Activated T-helper 17 cell treated with anti-CD3 and anti-CD28 coated beads, Interleukin-2, amount 50 U/mL, for 72 hours (primary cell): ENCODE data around the gene KRT6B. TPM values are rescaled to one million over a fixed set of nuclear protein-coding genes. Genes with fewer than 3 reads are reported as not detected.
"Not testable (repeated sequence)": the region's sequence is repeated elsewhere in the genome, so short reads cannot be mapped to it uniquely, and the experiment has no call there.

Experiments
- ATAC-seq: fragments of 150-1000 bp; cut with Tn5 transposase; replicated peaks from 2 replicates; pipeline ENCODE4 v1.10.0; 2021; ENCODE audit warnings: mild to moderate bottlenecking, moderate library complexity
- H3K27ac Mint-ChIP-seq: one replicate; pipeline ENCODE4 v1.8.0; 2022; ENCODE audit warnings: mixed read lengths
- H3K27me3 Mint-ChIP-seq: one replicate; pipeline ENCODE4 v1.8.0; 2022; ENCODE audit warnings: mixed read lengths
- H3K36me3 Mint-ChIP-seq: one replicate; pipeline ENCODE4 v1.8.0; 2022; ENCODE audit warnings: low read depth, mild to moderate bottlenecking, mixed read lengths
- H3K4me1 Mint-ChIP-seq: one replicate; pipeline ENCODE4 v1.8.0; 2022; ENCODE audit warnings: mixed read lengths
- H3K4me3 Mint-ChIP-seq: one replicate; pipeline ENCODE4 v1.8.0; 2022; ENCODE audit warnings: mild to moderate bottlenecking, mixed read lengths
- H3K9me3 Mint-ChIP-seq: one replicate; pipeline ENCODE4 v1.8.0; 2022; ENCODE audit warnings: mixed read lengths
- total RNA-seq, 2 donors: library from RNA; stranded (reverse); gene quantifications; one replicate each; pipeline ENCODE4 v1.2.3, GENCODE V29; 2022

KRT6B gene
- total RNA-seq, 2 donors from 2014 or later = not detected

- not testable (repeated sequence) for H3K36me3 Mint-ChIP-seq, H3K4me1 Mint-ChIP-seq, H3K27ac Mint-ChIP-seq, H3K9me3 Mint-ChIP-seq, H3K4me3 Mint-ChIP-seq, ATAC-seq
- H3K27me3 Mint-ChIP-seq = peaks cover 14% of the 10 kb centered on the region
Observed at GRCh38 chr12:52447196-52447595, 4.8 kb downstream of the KRT6B start.

- no peaks in the 10 kb centered on the region for H3K9me3 Mint-ChIP-seq
- peaks cover 20% of the 10 kb centered on the region for H3K27me3 Mint-ChIP-seq
- no peak overlapping the region for H3K4me3 Mint-ChIP-seq
Observed at GRCh38 chr12:52446367-52447045, 5.4 kb downstream of the KRT6B start.

GRCh38 chr12:52445876-52446275 is 6.1 kb downstream of the KRT6B start:
- H3K27ac Mint-ChIP-seq = no peak overlapping the region
- no peaks in the 10 kb centered on the region for H3K36me3 Mint-ChIP-seq
- H3K4me1 Mint-ChIP-seq = no peaks in the 10 kb centered on the region
- H3K27me3 Mint-ChIP-seq = peaks cover 25% of the 10 kb centered on the region
- no peaks in the 10 kb centered on the region for H3K9me3 Mint-ChIP-seq
- no peak for ATAC-seq
- no peak overlapping the region for H3K4me3 Mint-ChIP-seq

More at GRCh38 chr12:52446367-52447045, 5.4 kb downstream of the KRT6B start:
- no peaks in the 10 kb centered on the region for H3K4me1 Mint-ChIP-seq
- no peak for ATAC-seq
- no peak overlapping the region for H3K27ac Mint-ChIP-seq
- H3K36me3 Mint-ChIP-seq = no peaks in the 10 kb centered on the region

- Mint-ChIP-seq H3K4me1 (no peaks in the 10 kb centered on the region), H3K27me3 (peaks cover 25% of the 10 kb centered on the region), H3K36me3 (no peaks in the 10 kb centered on the region), H3K4me3 (no peak overlapping the region), H3K27ac (no peak overlapping the region), H3K9me3 (no peaks in the 10 kb centered on the region)
- no peak for ATAC-seq
Observed at GRCh38 chr12:52444647-52445595, 7.0 kb downstream of the KRT6B start.

GRCh38 chr12:52443966-52444365 is 8.0 kb downstream of the KRT6B start:
- Mint-ChIP-seq H3K9me3 (no peaks in the 10 kb centered on the region), H3K27ac (no peak overlapping the region), H3K4me1 (no peaks in the 10 kb centered on the region), H3K4me3 (no peak overlapping the region), H3K27me3 (peaks cover 25% of the 10 kb centered on the region), H3K36me3 (no peaks in the 10 kb centered on the region)
- no peak for ATAC-seq

GRCh38 chr12:52442600-52443061 is 9.3 kb downstream of the KRT6B start:
- H3K4me1 Mint-ChIP-seq = no peaks in the 10 kb centered on the region
- no peak overlapping the region for H3K27ac Mint-ChIP-seq
- no peak overlapping the region for H3K4me3 Mint-ChIP-seq
- no peaks in the 10 kb centered on the region for H3K36me3 Mint-ChIP-seq
- H3K27me3 Mint-ChIP-seq = peaks cover 25% of the 10 kb centered on the region
- H3K9me3 Mint-ChIP-seq = no peaks in the 10 kb centered on the region
- ATAC-seq = no peak

GRCh38 chr12:52441320-52441911 is 10.5 kb downstream of the KRT6B start:
- Mint-ChIP-seq H3K36me3 (no peaks in the 10 kb centered on the region), H3K27me3 (peaks cover 25% of the 10 kb centered on the region), H3K27ac (no peak overlapping the region), H3K4me3 (no peak overlapping the region), H3K4me1 (no peaks in the 10 kb centered on the region), H3K9me3 (no peaks in the 10 kb centered on the region)
- no peak for ATAC-seq

- ATAC-seq = peak; percentile 40
- H3K27me3 Mint-ChIP-seq = peaks cover 25% of the 10 kb centered on the region
- no peak overlapping the region for H3K4me3 Mint-ChIP-seq
- no peaks in the 10 kb centered on the region for H3K4me1 Mint-ChIP-seq
- no peak overlapping the region for H3K27ac Mint-ChIP-seq
- no peaks in the 10 kb centered on the region for H3K9me3 Mint-ChIP-seq
- H3K36me3 Mint-ChIP-seq = no peaks in the 10 kb centered on the region
Observed at GRCh38 chr12:52440821-52441319, 11.1 kb downstream of the KRT6B start.

GRCh38 chr12:52439845-52440244 is 12.1 kb downstream of the KRT6B start:
- no peaks in the 10 kb centered on the region for H3K9me3 Mint-ChIP-seq
- peaks cover 3% of the 10 kb centered on the region for H3K4me1 Mint-ChIP-seq
- no peaks in the 10 kb centered on the region for H3K36me3 Mint-ChIP-seq
- no peak overlapping the region for H3K4me3 Mint-ChIP-seq
- no peak for ATAC-seq
- H3K27ac Mint-ChIP-seq = no peak overlapping the region
- peaks cover 29% of the 10 kb centered on the region for H3K27me3 Mint-ChIP-seq

GRCh38 chr12:52439420-52439819 is 12.5 kb downstream of the KRT6B start:
- no peaks in the 10 kb centered on the region for H3K36me3 Mint-ChIP-seq
- peaks cover 4% of the 10 kb centered on the region for H3K4me1 Mint-ChIP-seq
- no peak overlapping the region for H3K4me3 Mint-ChIP-seq
- no peaks in the 10 kb centered on the region for H3K9me3 Mint-ChIP-seq
- H3K27ac Mint-ChIP-seq = no peak overlapping the region
- ATAC-seq = no peak
- H3K27me3 Mint-ChIP-seq = peaks cover 32% of the 10 kb centered on the region

- no peaks in the 10 kb centered on the region for H3K9me3 Mint-ChIP-seq
- H3K27ac Mint-ChIP-seq = no peak overlapping the region
- no peak for ATAC-seq
- H3K27me3 Mint-ChIP-seq = peaks cover 32% of the 10 kb centered on the region
- H3K4me3 Mint-ChIP-seq = no peak overlapping the region
- peaks cover 4% of the 10 kb centered on the region for H3K4me1 Mint-ChIP-seq
- no peaks in the 10 kb centered on the region for H3K36me3 Mint-ChIP-seq
Observed at GRCh38 chr12:52438305-52439301, 13.3 kb downstream of the KRT6B start.

- H3K27ac Mint-ChIP-seq = no peak overlapping the region
- no peak for ATAC-seq
- H3K4me3 Mint-ChIP-seq = no peak overlapping the region
- H3K9me3 Mint-ChIP-seq = no peaks in the 10 kb centered on the region
- peaks cover 4% of the 10 kb centered on the region for H3K4me1 Mint-ChIP-seq
- H3K36me3 Mint-ChIP-seq = no peaks in the 10 kb centered on the region
- H3K27me3 Mint-ChIP-seq = peaks cover 30% of the 10 kb centered on the region
Observed at GRCh38 chr12:52437508-52437907, 14.4 kb downstream of the KRT6B start.

- Mint-ChIP-seq H3K4me3 (no peak overlapping the region), H3K27me3 (peaks cover 28% of the 10 kb centered on the region), H3K36me3 (no peaks in the 10 kb centered on the region), H3K9me3 (no peaks in the 10 kb centered on the region), H3K27ac (no peak overlapping the region), H3K4me1 (peaks cover 4% of the 10 kb centered on the region)
- no peak for ATAC-seq
Observed at GRCh38 chr12:52436828-52437474, 15.0 kb downstream of the KRT6B start.
